GM18505 (cell line): ENCODE data around the gene R3HCC1L.

Source experiments
- ATAC-seq: cut with Tn5 transposase; IDR thresholded peaks from one replicate; pipeline ENCODE4 v1.9.1; 2021; ENCODE audit not compliant: unreplicated experiment
- POLR2A ChIP-seq: IDR thresholded peaks from 4 replicates; pipeline ENCODE4 v1.6.1; 2011; ENCODE audit warnings: borderline replicate concordance; ENCODE audit not compliant: insufficient read depth, insufficient read length; ENCODE audit errors: extremely low read depth

R3HCC1L gene

DNA sequence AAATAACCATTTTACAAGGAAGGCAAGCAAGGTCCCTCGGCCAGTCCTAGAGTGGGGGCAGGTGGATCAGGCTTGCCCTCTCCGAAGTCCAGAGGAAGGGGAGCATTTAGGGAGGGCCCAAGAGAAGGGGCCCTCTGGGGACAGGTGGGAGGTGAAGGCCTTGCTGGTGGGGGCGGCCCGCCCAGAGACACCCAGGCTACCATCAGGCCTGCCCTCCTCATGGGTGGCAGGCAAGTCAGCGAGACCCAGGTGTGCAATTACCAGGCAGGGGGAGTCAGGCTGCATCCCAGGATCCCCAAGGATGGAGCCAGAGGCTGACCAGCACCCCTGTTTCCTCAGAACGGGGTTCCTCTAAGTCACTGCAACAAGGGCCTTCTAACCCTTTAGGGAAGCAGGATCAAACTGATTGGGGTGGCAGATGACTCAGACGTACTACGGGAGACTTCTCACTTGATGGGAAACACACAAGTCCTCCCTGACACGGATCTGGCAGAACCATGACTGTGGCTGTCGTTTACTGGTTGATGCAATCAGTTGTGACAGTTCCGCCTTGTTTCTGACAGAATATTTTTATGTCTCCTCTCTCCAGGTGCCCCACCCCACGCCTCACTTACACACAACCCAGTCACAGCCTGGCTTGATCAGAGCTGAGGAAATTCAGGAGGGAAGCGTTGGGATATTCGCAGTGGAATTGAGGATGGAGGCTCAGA, 125.3 kb downstream of the R3HCC1L start:
- no peak for TF ChIP-seq POLR2A
- ATAC-seq, result no peak

DNA sequence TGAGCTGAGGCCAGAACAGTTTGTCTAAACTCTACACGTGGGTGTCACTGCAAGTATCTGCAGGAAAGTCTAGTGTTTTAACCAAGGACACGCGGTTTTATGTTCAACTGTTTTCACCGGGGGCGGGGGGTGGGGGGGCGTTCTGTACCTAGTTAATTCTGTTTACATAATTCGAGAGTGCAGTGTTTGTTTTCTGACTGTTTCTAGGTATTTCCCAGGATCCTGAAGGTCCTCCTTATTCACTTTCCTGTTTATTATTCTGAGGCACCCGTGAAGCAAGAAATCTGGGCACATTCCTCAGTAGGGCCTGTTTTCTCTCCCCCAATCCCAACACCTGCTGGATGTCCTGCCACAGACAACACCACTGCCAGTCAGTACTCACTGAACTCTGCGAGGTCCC, 125.9 kb downstream of the R3HCC1L start:
- no peak for ATAC-seq

DNA sequence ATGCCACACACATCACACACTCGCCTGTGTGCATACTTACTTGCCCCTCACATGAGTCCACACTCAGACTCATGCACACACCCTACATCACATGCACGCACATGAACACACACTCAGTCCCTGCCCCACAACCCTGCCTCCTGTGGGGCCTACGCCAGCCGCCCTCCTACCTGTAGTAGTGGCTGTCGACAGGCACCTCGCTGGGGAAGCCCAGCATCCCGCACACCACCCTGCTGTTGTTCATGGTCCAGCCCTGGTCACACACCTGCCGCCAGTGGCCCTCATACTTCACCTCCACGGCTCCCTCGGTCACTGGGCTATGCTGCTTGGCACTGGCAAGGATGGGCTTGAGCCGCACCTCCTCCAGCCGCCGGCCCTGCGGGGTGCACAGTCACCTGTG, 126.3 kb downstream of the R3HCC1L start:
- TF ChIP-seq POLR2A, result no peak
- no peak for ATAC-seq

More for the DNA sequence above, 125.9 kb downstream of the R3HCC1L start:
- no peak for TF ChIP-seq POLR2A

DNA sequence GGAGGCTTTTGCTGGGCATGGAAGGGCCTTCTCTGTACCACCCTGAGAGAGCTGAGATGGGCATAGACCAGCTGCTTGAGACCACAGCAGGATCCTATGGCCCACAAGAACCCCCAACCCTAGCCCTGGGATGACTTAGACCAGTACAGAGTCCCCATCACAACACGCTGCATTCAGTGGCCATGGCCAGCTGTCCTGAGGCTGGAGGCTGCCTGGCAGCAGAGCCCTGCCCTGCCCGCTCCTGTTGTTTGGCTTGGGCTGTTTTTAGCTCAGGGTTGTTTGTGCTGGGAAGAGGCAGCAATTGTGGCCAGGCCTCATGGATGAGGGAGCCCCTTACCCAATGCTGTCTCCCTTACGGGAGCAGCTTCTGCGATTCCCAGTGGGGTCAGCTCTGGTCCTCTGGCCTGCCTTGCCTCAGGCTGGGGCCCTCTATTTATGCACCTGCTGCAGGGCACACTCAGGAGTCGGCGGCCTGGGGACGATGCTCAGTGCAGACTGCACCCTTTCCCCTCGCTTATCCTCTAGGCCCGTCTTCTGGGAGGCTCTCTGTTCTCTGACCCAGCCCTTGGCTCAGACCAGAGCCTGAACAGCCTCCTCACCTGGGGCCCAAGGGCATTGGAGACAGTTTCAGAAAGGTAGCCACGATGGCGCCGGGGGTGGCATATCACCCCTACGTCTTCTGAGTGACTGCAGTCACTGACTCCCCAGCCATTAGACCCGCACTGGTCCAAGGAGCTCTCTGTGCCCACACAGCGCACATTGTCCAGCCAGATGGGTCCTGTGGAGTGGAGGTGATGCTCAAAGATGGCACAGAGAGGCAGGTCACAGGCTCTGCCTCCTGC, 127.2 kb downstream of the R3HCC1L start:
- no peak for ATAC-seq
- TF ChIP-seq POLR2A, result no peak

DNA sequence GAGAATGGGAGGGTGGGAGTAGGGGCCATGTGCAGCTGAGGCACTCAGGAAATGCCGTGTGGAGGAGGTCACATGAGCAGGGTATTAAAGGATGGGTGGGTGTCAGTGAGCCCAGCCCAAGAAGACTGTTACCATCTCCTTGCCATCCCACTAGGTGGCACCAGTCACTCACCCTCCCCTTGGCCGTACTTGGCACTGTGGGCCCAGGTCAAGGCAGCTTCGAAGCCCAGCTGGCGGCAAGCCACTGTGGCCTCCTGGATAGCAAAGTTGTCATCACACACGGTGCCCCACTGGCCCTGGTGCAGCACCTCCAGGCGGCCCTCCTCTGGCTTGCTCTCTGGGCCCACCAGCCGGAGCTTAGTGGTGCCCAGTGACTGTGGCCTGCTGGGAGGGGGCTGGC, 128.1 kb downstream of the R3HCC1L start:
- no peak for ATAC-seq

DNA sequence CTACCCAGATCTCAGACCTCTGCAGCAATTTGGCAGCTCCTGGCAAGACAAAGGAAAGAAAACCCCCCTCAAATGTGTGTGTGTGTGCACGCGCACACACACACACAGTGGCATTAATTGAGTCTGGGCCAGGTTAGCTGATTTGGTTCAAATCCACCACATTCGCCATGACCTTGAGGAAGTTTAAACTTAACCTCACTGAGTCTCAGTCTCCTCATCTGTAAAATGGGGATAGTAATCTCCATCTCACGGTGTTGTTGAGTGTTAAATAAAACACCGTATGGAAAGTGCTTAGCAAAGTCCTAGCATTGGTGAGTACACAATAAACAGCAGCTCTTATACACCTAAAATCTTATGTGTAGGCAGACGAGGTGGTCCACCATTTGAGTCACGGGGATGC, 128.6 kb downstream of the R3HCC1L start:
- ATAC-seq, result no peak
- no peak for TF ChIP-seq POLR2A

More for the DNA sequence above, 128.1 kb downstream of the R3HCC1L start:
- TF ChIP-seq POLR2A, result no peak

DNA sequence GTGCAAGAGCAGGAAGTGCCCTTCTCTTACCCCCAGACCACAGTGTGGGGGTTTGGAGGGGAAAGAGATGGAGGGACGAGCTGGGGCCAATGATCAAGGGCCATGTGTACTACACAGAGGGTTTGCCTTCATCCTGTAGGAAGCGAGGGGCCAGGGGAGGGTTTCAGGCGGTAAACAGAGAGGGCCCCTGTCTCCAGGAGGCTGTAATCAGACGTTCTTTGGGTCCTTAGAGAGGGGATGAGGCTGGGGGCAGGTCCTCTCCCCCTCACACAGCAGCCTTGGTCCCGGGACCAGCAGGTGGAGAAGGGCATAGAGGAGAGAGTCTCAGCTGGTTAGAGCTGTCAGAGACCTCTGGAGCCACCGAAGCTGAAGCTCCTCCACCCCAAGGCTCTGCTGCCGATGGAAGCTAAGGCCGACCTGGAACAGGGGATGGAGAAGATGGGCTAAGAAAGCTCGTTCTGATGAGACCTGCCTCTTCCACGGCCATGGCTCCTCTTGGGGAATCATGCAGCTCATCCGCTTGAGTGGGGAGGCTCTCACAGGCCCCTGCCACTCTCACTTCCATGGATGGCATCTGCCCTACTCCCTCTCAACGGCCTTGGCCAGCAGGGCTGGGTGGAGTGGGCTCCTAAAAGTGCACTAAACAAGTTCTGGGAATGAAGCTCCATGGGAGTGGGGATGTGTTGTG, 130.1 kb downstream of the R3HCC1L start:
- no peak for ATAC-seq
- no peak for TF ChIP-seq POLR2A

DNA sequence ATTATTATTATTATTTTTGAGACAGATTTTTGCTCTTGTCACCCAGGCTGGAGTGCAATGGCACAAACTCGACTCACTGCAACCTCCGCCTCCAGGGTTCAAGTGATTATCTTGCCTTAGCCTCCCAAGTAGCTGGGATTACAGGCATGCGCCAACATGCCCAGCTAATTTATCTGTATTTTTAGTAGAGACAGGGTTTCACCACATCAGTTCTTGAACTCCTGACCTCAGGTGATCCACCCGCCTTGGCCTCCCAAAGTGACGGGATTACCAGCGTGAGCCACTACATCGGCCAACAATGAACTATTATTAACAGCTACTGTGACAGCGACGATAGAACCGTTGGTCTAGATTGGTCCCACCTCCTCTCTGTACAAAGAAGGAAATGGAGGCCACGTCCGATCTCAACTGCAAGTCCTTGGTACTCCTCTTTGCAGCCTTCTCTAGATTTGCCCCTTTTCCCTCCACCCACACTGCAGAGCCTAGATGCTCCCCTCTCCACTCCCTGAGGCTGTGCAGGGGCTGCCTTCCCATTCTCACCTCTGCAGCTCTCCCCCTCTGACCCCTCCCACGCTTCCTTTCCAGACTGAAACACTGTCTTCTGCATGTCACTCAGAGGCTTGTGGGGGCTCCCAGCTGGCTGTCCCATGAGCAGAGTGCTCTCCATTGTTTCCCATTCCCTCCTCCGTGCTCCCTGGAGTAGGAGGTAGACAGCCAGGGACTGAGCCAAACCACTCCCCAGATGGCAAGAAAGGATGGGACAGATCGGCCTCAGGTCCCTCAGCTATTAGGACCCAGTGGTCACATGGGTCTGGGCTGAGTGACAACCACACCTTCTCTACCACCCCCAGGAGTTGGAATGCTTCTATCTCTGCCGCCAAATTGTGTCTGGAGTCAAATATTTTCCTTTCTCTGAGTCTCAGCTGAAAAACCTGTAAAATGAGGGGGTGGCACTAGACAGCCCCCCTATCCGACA, 131.2 kb downstream of the R3HCC1L start:
- TF ChIP-seq POLR2A, result no peak
- ATAC-seq, result no peak

DNA sequence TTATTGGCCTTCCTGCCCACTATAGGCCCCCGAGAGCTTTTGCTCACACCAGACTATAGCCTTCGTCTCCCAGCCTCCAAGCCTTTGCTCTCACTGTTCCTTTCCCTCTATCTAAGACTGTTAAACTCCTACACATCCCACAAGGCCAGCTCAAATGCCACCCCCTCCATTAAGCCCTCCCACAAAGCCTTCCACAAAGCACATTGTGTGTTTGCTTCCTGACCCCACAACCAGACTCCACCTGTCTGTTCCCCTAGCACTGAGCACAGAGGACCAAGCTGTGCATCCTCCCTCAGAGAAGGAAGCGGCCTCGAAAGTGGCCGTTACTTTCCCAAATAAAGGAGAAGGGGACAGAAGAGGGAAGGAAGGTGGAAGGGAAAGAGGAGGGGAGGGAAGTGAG, 132.2 kb downstream of the R3HCC1L start:
- no peak for TF ChIP-seq POLR2A

DNA sequence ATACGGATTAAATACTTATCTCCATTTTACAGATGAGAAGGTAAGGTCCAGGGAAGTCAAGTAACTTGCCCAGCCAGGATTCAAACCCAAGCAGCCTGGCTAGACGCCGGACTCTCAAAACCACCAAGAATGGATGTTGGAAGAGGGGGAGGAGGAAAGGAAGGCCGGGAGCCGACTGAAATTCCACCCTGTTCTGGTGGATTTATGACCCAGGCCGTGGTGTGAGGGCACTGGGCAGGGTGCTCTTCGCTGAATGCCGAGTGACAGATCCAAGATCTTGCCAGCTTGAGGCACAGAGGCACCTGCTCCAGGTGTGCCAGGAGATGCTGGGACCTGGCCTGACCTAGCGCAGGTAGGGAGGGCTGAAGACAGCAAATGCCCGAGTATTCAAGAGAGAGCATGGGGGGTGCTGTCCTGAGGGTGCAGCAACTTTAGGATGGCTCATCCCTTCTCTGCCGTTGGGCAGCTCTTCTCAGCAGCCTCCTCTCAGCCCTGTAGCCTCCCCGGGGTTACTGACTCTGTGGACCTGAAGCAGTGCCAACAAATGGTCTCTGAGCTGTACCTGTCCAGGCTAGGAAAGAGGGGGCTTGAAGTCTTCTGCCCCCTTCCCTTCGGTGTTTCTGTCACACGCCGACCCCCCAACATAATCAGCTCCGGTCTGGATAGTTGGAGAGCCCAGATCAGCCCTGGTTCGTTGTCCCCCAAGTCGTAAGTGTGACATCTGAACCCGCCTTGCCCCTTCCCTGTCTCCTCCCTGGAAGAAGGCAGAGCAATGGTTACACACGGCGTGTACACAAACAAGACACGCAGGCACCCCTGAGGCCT, 132.8 kb downstream of the R3HCC1L start:
- TF ChIP-seq POLR2A, result no peak
- no peak for ATAC-seq

More for the DNA sequence above, 132.2 kb downstream of the R3HCC1L start:
- ATAC-seq, result no peak

DNA sequence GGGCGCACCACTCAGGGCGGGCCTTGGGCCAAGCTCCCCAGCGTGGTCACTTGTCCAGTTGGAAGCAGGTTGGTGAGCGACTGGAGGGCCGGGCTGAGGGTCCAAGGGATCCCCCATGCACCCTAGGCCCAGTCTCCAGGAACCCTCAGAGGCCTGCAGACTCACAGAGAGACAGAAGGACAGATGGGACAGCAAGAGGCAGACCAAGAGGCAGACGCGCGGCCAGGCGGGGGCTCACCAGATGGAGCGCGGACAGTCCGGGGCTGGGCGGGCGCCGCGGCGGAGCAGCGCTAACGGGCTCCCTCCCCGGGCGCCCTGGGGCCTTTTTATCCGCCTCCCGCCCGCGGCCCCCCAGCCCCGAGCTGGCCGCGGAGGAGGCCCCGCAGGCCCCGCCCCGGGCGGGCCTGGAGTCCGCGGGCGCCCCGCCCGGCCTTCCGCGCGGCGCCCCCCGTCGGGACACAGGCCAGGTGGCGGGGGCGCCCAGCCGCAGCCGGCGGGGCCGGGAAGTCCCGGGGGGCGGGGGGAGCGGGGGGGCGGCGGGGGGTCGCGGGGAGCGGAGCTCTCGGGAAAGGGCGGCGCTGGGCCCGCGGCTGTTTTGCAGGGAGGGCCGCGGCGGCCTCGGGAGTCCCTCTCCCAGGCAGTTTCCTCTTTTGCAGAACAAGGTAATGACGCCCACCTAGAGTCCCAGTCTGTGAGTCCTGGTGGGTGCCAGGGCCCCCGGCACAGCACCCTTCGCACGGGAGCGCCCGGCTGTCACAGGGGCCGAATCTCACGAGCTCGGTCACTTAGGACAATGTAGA, 133.6 kb downstream of the R3HCC1L start, which contains the start of gene LOXL4:
Gene LOXL4, minus strand, starts transcription at position 301 of the 800 bp plus-strand sequence. CDS start 5,175 bp downstream, outside the sequence.
- no peak for TF ChIP-seq POLR2A
- no peak for ATAC-seq
